Right lobe of liver (tissue), 4 donors: ENCODE results near the gene PLEKHA3.

Source experiments
- CTCF ChIP-seq, 4 donors: fragments of 200-600 bp in 3 of 4; fragments of 450-650 bp in 1 of 4; IDR thresholded peaks; one replicate each; pipeline versions ENCODE4 v1.5.1 to v1.8.0; 2016 to 2022; ENCODE audit warnings: antibody characterized with exemption in 4 of 4, mild to moderate bottlenecking in 2 of 4
- POLR2A ChIP-seq: fragments of 450-650 bp; IDR thresholded peaks from one replicate; pipeline ENCODE4 v1.6.1; 2017; ENCODE audit warnings: antibody characterized with exemption, mild to moderate bottlenecking
- donor health status: DM: no; HTN: no; CAD: no.
- donor health status: DM: no; HTN: no; CAD: no.
- donor health status: DM: no; HTN: yes; CAD: no.

- no peak for TF ChIP-seq CTCF (IDR thresholded peaks at IDR 0.05)
- TF ChIP-seq POLR2A: no peak
These were observed 43.6 kb upstream of the PLEKHA3 start for GRCh38 chr2:178436662-178437061.
